Fibroblast of lung (primary cell): Measurements from ENCODE around the gene TPSG1. TPM values are rescaled to one million over a fixed set of nuclear protein-coding genes. Genes with fewer than 3 reads are reported as not detected.

Source experiments
- DNase-seq, 2 donors: peaks; one replicate each; pipeline versions ENCODE4 v3.0.0 to v3.0.0-alpha.2; 2010; ENCODE audit warnings: low read depth in 2 of 2
- H2AFZ ChIP-seq: 2 replicates; pipeline ENCODE4 v1.5.1; 2012; ENCODE audit warnings: low read length, control low read depth, inconsistent platforms
- H3K27ac ChIP-seq: 2 replicates; pipeline ENCODE4 v1.5.1; 2011; ENCODE audit warnings: low read length, control low read depth; ENCODE audit not compliant: insufficient read depth
- H3K27me3 ChIP-seq: 2 replicates; pipeline ENCODE4 v1.5.1; 2011; ENCODE audit warnings: mild to moderate bottlenecking, low read length; ENCODE audit not compliant: control insufficient read depth, insufficient read depth
- H3K36me3 ChIP-seq: 2 replicates; pipeline ENCODE4 v1.5.1; 2011; ENCODE audit warnings: low read length; ENCODE audit not compliant: control insufficient read depth, insufficient read depth
- H3K4me1 ChIP-seq: 2 replicates; pipeline ENCODE4 v1.5.1; 2011; ENCODE audit warnings: low read length; ENCODE audit not compliant: control insufficient read depth, insufficient read depth; ENCODE audit errors: extremely low read depth
- H3K4me2 ChIP-seq: 2 replicates; pipeline ENCODE4 v1.5.1; 2011; ENCODE audit warnings: low read length, control low read depth; ENCODE audit not compliant: insufficient read depth; ENCODE audit errors: extremely low read depth
- H3K4me3 ChIP-seq, 4 experiments: fragments of 200-600 bp in 1 of 4; sonication (generic) in 1 of 4; replicated peaks in 1 of 4; 2 replicates each; pipeline ENCODE4 v1.5.1; 2011 to 2016; ENCODE audit warnings: low read length in 4 of 4, low read depth in 3 of 4, mild to moderate bottlenecking in 3 of 4, control low read depth in 2 of 4, inconsistent platforms in 1 of 4, mixed read lengths in 1 of 4; ENCODE audit not compliant: insufficient read depth in 1 of 4; ENCODE audit errors: control extremely low read depth in 1 of 4
- H3K79me2 ChIP-seq: 2 replicates; pipeline ENCODE4 v1.5.1; 2012; ENCODE audit warnings: mild to moderate bottlenecking, low read length, inconsistent platforms; ENCODE audit not compliant: control insufficient read depth, insufficient read depth
- H3K9ac ChIP-seq: 2 replicates; pipeline ENCODE4 v1.5.1; 2011; ENCODE audit warnings: mild to moderate bottlenecking, low read length, control low read depth; ENCODE audit not compliant: insufficient read depth
- H3K9me3 ChIP-seq: 2 replicates; pipeline ENCODE4 v1.5.1; 2012; ENCODE audit warnings: low read depth, low read length; ENCODE audit not compliant: control insufficient read depth, insufficient read depth
- H4K20me1 ChIP-seq: 2 replicates; pipeline ENCODE4 v1.5.1; 2011; ENCODE audit warnings: low read length; ENCODE audit not compliant: control insufficient read depth, insufficient read depth; ENCODE audit errors: extremely low read depth
- CTCF ChIP-seq, 2 donors: IDR thresholded peaks in 1 of 2; conservative IDR thresholded peaks in 1 of 2; 1 replicate in 1 of 2; 2 replicates in 1 of 2; pipeline ENCODE4 v1.5.1; 2011 to 2012; ENCODE audit warnings: low read length in 2 of 2, control low read depth in 1 of 2, inconsistent platforms in 1 of 2, low read depth in 1 of 2, mild to moderate bottlenecking in 1 of 2
- EZH2 ChIP-seq: IDR thresholded peaks from 2 replicates; pipeline ENCODE4 v1.5.1; 2012; ENCODE audit warnings: low read length, control low read depth, mild to moderate bottlenecking; ENCODE audit errors: missing control alignments
- polyA plus RNA-seq, 2 donors: library from polyadenylated mRNA; depleted of rRNA in 1 of 2; stranded (reverse) in 1 of 2; unstranded in 1 of 2; fragments of >200 nt; gene quantifications; 2 replicates each; pipeline ENCODE4 v1.2.1, GENCODE V29; 2011 to 2012; ENCODE audit warnings: missing spikeins in 1 of 2
- total RNA-seq: library from RNA; depleted of rRNA; stranded (reverse); fragments of >200 nt; gene quantifications from 2 replicates; pipeline ENCODE4 v1.2.1, GENCODE V29; 2014

TPSG1 gene
- total and polyA plus RNA-seq, 2 donors (not counting 1 experiment from before 2014, with no cell fraction given), result not detected

DNA sequence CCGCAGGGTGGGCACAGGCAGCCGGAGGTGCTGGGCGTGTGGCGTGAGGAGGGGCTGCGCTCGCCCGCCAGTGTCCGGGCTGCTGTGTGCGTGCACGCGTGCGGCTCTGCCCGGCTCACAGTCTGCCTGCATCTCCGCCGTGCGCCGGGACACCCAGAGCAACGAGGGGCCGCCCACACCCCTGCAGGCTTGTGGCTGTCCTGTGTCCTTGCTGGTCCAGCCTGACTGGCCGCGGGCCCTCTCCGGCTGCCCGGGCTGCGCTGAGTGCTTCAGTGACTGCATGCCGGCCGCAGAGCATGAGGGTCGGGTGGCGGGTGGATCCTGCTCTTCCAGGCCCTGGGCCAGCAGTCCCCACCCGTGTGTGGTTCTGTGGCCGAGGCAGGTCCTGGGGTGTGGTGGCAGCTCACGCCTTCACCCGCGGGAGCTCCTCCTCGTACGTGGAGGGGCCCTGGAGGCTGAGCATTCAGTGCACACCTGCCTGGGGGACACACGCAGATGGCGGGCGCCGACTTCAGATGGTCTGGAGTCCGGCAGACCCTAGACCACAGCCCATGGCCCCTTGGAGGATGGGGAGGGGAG is 12.4 kb downstream of the TPSG1 start:
- Histone ChIP-seq H2AFZ (no peak overlapping the region), H3K9ac (no peak overlapping the region), H3K9me3 (no peaks in the 10 kb centered on the region), H3K4me1 (no peaks in the 10 kb centered on the region), H3K4me2 (no peak overlapping the region), H4K20me1 (no peaks in the 10 kb centered on the region), H3K4me3 (no peak overlapping the region), H3K36me3 (no peaks in the 10 kb centered on the region), H3K27me3 (no peaks in the 10 kb centered on the region), H3K27ac (no peak overlapping the region), H3K79me2 (no peaks in the 10 kb centered on the region)
- TF ChIP-seq CTCF (conservative IDR thresholded peaks at IDR 0.05 in 1 of 2, IDR thresholded peaks at IDR 0.05 in 1 of 2; ENCODE audit: low read depth in 1 of 2, low read length in 2 of 2) (no peak), EZH2 (no peak)
- no peak for DNase-seq

GRCh38 chr16:1211451-1212268 is 13.4 kb downstream of the TPSG1 start:
- Histone ChIP-seq H3K9me3 (no peaks in the 10 kb centered on the region), H3K79me2 (no peaks in the 10 kb centered on the region), H3K27ac (no peak overlapping the region), H3K4me3 (no peak overlapping the region), H2AFZ (no peak overlapping the region), H3K4me2 (no peak overlapping the region), H3K9ac (no peak overlapping the region), H4K20me1 (no peaks in the 10 kb centered on the region), H3K36me3 (no peaks in the 10 kb centered on the region), H3K27me3 (no peaks in the 10 kb centered on the region), H3K4me1 (no peaks in the 10 kb centered on the region)
- TF ChIP-seq EZH2 (no peak), CTCF (conservative IDR thresholded peaks at IDR 0.05 in 1 of 2, IDR thresholded peaks at IDR 0.05 in 1 of 2; ENCODE audit: low read depth in 1 of 2, low read length in 2 of 2) (no peak)
- DNase-seq, result no peak

DNA sequence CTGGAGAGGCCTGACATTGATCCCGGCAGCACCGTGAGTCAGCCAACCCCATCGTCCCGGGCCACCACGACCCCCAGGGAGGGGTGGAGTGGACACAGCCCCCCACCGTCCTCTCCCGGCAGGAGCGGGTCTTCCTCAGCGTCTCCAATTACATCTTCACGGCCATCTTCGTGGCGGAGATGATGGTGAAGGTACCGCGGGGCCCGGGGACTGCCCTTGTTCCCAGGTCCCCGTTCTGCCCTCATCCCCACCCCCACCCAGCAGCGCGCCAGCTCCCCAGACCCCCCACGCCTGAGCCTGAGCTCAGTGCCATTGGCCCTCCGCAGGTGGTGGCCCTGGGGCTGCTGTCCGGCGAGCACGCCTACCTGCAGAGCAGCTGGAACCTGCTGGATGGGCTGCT is 14.6 kb downstream of the TPSG1 start:
- Histone ChIP-seq H3K4me2 (no peak overlapping the region), H3K9ac (no peak overlapping the region), H3K4me1 (no peaks in the 10 kb centered on the region), H3K27ac (no peak overlapping the region), H3K9me3 (no peaks in the 10 kb centered on the region), H3K36me3 (no peaks in the 10 kb centered on the region), H4K20me1 (no peaks in the 10 kb centered on the region), H2AFZ (no peak overlapping the region), H3K79me2 (no peaks in the 10 kb centered on the region), H3K4me3 (no peak overlapping the region), H3K27me3 (no peaks in the 10 kb centered on the region)
- DNase-seq, result no peak
- TF ChIP-seq CTCF (conservative IDR thresholded peaks at IDR 0.05 in 1 of 2, IDR thresholded peaks at IDR 0.05 in 1 of 2; ENCODE audit: low read depth in 1 of 2, low read length in 2 of 2) (no peak), EZH2 (no peak)
